HG02759 (cell line): ENCODE results near the gene CYP27B1.

Source experiments
- ATAC-seq: cut with Tn5 transposase; IDR thresholded peaks from one replicate; pipeline ENCODE4 v1.9.1; 2021; ENCODE audit warnings: mild to moderate bottlenecking, moderate library complexity; ENCODE audit not compliant: unreplicated experiment

The CYP27B1 gene

DNA sequence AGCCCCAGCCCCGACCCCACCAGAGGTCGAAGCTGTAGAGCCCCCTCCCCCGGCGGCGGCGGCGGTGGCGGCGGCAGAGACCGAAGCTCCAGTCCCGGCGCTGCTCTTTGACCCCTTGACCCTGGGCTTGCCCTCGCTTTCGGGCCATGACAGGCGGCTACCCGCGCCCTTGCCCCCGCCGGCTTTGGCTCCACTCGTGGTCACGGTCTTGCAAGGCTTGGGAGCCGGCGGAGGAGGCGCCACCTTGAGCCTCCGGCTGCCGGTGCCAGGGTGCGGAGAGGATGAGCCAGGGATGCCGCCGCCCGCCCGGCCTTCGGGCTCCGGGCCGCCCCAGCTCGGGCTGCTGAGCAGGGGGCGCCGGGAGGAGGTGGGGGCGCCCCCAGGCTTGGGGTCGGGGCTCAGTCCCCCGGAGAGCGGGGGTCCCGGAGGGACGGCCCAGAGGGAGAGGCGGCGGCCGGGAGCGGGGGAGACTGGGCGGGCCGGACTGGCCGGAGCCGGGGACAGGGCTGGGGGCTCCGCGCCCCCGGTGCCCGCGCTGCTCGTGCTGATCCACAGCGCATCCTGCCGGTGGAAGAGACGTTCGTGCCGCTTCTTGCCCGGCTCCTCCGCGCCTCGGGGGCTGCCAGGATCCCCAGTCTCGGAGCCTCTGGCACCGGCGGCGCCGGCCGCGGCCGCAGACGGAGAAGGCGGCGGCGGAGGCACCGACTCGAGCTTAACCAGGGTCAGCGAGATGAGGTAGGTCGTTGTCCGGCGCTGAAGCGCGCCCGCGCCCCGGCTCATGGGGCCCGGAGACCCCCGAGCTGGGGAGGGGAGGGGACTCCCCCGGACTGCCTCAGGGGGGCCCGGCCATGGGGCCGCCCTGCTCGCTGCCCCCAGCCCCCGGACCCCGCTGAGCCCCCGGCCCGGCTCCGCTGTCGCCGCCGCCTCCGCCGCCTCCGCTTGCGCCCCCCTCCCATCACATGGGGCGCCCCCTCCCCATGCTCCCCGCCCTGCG, 29.1 kb downstream of the CYP27B1 start:
- ATAC-seq, result no peak

DNA sequence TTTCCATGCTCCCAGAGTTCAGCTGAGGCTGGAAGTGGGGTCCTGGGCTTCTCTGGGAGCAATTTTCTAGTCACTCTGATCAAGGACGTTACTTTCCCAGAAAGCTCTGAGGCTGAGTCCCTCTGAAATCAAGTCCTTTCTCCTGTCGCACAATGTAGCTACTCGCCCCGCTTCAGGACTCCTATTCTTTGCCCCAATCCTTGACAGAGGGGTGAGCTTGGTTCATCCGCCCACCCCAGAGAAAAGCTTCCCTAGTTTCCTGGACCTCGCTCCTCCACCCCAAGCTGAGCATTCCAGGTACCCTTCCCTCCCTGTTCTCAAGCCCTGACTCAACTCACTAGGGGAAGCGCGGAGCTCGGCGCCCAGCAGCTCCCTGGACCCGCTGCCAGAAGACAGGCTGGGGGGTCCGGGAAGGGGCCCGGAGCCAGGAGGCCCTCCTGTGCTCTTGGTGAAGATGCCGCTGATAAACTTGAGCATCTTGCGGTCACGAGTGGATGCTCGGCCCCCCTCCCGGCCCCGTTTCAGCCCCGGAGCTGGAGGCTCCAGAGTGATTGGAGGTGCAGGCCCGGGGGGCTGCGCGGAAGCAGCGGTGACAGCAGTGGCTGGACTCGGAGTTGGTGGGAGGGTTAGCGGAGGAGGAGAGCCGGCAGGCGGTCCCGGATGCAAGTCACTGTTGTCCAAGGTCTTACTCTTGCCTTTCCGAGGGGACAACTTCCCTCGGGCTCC, 30.0 kb downstream of the CYP27B1 start:
- no peak for ATAC-seq

DNA sequence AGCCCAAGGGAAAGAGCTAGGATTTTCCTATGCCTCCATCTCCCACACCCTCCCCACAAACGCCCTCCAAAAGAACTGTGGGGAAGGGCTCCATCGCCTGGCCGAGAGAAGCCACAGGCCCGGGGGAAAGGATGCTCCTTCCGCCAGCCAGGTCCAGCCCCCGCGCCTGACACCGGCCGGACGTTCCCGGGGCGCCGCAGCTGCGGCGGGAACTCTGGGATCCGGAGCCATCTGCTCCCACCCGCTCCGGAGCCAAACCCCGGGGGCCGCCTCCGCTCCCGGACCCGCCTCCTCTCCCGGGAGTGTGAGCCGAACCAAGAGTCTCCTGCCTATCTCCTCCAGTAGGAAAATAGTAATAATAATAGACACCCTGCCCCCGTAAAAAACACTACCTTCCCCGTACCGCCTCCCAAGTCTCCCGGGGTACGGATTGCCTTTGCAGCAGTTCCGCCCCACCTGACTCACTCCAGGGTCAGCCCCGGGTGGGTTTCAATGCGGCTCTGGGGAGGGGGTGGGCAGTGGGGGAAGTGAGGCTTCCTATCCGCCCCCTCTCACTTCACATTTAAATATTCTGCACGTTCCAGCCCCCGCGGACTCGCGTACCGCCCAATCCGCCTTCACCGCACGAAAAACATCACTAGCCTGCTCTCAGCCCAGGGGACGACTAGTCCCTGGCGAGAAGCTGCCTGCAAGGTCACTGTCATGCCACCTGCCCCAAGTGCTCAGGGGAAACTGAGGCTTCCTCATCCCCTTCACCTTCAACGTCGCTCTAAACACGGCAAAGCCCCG, 30.7 kb downstream of the CYP27B1 start:
- ATAC-seq, result no peak

DNA sequence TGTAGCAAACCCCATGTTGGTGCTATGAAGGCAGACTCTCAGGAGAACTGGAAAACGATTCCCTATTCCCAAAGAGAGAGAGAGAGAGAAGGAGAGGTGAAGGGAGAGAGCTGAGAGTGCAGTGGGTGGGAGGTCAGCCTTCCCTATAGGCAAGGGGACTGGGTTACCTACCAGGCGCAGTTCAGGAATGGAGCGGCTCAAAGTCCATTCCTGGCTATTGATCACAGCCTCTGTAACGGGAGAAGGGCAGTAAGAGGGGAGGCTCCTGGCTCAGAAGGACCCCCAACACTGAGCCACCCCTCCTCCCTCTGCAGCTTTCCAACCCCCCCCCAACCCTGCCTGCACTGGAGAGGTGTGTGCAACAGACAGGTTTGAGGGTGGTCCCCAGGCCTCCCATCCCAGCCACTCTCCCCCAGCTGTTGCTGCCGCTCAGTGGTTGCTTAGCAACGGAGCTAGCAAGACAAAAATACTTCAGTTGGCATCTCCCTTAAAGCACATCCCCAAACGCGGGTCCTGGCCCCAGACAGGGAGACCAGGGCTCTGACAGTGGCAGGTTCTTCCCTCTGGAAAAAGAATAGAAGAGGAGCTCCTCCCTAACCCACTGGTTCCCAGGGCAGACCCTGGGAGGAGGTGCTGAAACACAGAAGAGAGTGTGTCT, 31.6 kb downstream of the CYP27B1 start:
- no peak for ATAC-seq

DNA sequence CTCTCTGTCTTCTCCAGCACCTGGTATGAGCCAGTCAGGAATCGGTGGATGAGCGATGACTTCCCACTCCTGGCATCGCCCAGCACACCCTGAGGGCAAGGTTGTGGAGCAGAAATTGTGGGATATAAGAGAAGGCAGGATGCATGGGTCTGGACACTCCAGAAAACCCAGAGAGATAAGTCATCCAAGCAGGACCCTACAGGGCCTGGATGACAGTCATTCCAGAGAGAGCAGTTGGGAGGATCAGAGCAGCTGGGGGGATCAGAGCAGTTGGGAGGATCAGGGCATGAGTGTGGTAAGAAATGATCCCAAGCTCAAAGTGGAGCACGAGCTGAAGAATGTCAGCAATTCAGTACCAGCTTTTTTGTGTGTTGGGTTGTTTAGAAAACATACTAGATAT, 32.3 kb downstream of the CYP27B1 start:
- no peak for ATAC-seq

DNA sequence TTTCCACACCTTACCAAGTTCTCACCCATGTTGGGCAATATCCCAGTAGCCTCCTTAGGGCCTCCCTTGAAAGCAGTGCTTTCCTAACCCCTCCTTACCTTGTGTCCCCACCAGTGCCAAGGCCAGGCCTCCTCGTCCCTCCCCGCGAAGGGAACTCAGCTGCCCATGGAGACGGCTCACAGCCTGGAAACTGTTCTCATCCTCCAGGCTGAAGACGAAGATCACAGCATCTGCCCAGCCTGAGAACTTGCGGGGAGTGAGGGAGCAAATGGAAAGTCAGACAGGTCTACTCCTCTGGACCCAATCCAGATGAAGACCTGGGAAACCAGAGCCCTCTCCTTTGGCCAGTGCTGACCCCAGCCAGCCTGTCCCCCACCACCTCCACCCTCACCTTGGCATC, 33.0 kb downstream of the CYP27B1 start:
- no peak for ATAC-seq

DNA sequence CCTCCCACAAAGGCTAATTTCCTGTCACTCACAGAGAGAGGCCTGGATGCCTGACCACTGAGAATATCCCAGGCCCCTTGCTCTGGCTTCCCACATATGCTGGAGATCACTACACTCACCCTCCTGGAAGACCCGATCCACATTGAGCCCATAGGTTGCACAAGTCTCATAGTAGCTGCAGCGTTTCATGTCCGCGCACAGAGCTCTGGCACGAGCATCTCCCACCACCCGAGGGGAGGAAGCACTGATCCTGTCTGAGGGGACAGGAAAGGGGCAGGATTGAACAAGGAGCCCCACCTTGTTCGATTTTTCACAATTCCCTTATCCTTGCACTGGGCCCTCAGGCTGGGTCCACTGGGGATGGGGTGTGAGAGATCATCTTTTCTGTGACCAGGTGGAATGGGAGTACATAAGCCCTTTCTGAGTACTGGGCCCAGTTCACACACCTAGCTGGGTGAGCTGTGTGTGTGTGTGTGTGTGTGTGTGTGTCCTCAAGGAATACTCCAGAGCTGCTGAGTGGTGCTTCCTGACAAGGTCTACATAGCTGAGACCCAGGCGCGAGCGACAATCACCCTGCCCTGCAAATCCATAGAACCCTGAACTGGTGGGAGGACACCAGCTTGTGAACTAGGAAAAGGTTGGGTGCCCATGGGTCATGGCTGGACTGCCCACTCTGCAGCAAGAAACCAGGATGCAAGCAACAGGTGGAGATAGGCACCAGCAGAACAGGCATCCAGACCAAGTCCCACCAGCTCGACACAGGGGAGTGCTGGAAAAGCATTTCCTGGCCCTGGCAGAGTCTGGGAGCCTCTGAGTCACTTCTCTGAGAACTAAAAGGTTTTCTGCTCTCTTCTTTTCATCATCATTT, 33.9 kb downstream of the CYP27B1 start:
- no peak for ATAC-seq

DNA sequence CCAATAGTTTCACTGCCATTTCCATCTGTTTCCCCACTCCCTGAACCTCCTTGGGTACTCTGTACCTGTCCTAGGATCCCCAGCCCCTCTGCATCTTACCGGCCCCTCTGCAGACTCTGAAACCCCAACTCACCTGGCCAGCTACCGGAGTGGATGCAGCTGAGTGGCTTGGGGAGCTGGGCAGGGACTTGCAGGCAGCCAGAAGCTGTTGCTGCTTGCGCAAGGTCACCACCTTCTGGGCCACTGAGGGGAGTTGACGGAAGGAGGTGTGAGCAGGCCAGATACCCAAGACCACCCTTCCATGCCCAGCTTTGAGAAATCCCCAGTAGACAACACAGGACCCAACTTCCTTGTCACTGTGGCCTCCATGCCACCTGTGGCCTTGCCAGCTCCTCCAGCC, 34.6 kb downstream of the CYP27B1 start:
- ATAC-seq, result no peak

DNA sequence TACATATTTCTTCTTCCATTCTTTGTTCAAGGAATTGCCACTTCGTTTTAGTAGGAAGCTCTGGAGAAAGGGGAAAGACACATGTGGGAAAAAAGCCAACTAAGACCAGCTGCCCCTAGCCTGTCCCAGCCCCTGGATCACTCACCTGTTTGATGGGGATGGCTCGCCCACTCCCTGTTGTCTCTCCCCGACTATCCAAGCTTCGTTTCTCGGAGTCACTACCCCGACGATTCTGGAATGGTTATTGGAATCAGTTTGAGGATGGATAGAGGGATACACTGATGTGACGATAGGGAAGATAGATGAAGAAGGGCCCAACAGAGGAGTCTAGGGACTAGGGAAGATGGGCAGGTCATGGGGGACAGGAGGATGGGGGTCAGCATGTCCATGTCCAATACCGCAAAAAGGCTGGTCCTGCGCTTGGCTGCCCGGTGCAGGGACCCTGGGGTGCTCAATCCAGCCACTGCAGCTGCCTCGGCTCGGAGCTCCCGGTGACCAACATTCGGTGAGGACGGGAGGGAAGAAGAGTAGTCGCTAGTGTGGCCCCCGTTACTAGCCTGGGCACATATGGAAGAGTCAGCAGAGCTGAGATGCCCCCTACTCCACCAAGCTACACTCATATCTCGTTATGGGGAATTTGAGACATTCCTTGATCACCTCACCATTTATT, 35.3 kb downstream of the CYP27B1 start:
- ATAC-seq, result no peak

DNA sequence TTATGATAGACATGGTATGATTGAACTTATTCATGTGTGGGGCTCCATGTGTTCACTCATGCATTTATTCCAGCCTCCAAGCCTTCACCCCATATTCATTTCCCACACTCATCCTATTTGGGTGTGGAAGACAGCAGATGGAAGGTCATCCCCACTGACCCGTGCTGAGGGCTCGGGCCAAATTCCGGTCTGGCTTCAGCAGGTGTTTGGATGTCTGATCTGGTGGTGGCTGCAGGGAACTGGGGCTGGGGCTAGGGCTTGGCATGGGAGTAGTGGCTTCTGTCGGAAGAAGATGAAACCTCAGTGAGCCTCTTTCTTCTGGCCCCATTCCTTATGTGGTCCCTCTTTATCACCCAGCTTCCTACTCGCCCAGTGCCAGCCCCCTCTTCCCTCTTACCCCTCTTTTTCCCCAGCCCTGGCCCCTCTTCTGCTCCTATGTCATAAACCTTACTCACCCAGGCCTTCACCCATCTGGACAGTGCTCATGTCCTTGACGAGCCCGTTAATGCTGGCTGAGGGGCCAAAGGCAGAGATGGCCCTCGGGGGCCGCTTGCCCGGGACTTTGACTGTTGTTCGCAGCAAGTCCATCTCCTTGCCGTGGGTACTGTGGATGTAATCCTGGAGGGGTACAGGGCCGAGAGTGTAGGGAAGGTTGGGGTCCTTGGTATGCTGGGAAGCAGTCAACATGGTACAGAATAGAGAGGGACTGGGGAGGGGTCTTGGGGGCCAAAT, 36.4 kb downstream of the CYP27B1 start:
- ATAC-seq, result no peak

DNA sequence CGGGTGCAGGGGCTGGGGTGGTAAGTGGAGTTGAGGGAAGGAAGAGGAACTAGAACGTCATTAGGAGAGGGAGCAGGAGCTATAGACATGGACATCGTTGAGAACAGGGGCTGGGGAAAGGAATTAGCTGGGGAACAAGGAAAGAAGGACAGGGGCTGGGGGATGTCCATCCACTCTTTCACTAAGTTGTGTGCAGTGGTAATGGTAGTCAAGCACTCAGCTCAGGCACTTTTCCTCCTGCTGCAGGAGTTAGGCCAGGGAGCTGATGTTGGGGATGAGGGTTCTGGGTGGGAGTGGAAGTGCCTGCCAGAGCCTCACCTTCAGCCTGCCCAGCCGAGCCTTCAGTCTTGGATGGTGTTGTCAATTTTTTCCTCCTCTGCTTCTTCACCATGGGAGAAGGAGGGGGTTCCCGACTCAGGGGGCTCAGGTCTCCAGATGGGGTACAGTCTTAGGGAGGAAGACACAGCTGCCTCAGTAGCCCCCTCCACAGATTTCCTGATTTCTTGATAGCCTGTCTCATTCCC, 37.5 kb downstream of the CYP27B1 start:
- no peak for ATAC-seq

DNA sequence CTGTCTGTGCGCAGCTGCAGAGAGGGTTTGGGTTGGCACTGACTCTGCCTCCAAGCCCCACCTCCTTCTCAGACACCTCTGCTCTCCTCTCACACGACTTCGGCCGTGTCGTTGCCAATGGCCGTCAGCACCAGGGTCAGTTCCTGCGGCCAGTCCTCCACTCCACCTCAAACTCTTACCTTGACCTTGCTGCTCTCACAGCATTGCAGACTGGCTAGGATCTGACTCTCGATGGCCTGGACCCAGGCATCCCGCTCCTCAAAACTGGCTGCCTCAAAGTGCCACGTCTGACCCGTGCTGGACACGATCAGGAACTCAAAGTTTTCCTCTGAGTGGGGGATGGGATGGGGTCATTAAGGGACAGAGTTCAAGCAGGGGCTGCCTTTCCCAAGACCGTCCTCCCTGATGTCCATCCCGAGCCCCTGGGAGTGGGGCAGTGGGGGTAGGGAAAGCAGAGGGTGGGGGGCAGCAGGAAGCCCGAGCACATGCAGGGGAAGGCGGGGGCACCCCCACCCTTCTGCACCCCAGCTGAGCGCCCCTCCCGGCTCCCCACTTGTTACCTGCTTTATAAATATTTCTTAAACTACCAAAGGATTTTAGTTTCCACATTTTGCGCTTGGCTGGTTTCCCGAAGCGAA, 39.0 kb downstream of the CYP27B1 start:
- no peak for ATAC-seq

DNA sequence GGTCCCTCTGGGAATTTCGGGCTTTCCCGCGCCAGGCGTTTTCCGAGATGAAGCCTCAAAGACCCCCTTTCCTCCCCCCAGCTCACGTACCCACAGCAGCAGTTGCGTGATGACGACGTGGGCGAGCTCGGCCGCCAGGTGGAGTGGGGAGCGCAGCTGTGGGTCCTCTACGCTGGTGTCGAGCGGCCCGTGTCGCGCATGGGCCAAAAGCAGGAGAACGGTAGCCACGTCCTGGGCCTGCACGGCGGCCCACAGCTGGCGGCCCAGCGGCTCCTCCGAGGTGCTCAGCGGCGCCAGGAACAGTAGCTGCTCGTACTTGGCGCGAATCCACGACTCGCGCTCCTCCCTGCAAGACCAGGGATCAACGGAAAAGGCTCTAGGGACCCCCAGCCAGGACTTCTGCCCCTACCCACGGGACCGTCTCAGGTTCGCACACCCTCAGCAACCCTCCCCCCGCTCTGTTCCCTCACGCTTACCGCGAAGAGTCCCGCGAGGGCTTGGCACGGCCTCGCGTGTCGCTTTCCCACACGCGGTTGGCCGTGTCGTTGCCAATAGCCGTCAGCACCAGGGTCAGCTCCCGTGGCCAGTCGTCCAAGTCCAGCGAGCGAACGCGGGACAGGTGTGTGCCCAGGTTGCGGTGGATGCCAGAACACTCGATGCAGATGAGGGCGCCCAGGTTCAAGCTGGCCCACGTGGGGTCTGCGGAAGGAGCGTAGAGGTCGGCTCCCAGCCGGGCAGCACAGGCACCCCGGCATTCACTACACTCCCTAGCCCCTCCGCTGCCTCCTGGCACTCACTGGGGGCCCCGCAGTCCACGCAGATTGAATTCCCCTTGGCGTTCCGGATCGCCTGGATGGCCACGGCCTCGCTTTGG, 39.8 kb downstream of the CYP27B1 start:
- no peak for ATAC-seq

DNA sequence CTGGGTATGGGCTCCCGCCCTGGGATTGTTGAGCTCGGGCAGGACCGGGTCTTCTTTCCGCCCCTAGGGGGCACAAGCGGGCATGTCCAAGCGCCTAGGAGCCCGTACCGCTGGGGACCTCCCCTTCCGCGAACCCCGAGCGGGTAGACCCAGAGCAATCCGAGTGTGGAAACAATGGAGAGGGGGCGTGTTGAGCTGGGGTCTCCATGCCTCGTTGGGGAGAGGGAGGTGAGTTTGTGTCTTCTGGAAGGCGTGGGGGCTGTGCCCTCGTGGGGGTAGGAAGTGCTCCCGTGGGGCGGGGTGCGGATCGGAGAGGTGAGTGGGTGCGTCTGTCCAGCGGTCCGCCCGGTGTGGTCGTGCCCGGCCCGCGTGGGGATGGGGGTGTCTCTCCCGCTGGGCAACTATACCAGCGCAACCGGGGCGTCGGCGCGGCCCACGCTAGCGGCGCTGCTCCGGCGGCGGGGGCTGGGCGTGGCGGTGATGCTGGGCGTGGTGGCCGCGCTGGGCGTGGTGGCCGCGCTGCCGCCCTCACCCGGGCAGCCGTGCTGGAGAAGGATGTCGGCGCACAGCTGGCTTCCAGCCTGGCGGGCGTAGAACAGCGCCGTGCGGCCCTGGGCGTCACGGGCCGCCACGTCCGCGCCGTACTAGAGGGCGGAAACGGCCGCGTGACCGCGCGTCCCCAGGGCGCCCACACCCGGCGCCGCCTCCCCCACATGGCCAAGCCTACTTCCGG, 40.6 kb downstream of the CYP27B1 start:
- no peak for ATAC-seq

DNA sequence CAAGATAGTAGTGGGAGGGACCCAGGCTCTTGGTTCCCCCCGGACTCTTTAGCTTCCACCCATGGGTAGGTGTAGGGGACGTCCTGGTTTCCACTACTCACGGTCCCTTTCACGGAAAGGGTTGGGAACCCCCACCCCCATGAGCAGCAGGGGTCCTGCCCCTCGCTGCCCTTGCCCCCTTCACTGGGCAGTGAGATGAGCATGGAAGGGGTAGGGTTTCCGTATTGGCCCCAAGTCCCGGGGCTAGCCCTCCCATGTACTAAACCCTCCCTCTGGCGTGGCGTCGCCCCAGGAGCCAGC, 41.1 kb downstream of the CYP27B1 start:
- ATAC-seq, result no peak

DNA sequence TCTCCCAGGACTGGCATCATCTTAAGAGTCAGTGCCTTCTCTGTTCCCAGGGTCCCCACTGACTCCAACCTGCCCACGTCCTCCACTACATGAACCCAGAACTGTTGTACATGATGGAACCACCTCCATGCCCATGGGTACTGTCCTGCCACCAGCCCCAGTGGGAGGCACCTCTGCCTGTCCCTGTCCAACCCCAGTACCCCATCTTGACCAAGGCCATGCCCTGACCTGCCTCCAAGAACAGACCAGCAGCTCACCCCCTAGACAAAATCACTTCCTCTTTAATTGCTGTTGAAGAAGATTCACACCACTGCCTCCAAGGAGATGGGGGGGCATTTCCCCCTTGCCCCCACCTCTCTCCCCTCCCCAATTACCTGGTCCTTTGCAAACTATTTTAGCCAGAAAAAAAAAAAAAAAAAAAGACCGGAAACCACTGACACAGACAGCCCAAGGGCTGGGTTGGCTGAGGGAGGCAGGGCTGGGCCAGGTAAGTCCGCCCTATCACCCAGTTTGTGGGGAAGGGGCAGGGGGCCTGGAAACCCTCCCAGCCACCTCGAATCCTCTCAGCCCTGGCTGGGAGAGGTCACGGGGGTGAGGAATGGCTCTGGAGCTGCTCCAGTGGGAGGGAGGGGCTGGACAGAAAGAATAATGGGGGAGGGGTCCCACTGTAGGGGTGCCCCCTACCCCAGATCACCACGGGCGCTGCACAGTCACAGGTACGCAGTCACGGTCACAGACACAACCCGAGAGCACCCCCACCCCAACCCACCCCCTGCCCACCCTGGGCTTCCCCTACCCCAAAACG, 41.7 kb downstream of the CYP27B1 start:
- ATAC-seq, result no peak
